GM15510 (cell line): Measurements from ENCODE around the gene APP.

Source experiments
- POLR2A ChIP-seq: IDR thresholded peaks from 3 replicates; pipeline ENCODE4 v1.6.1; 2011; ENCODE audit warnings: borderline replicate concordance; ENCODE audit not compliant: insufficient read length; ENCODE audit errors: extremely low read depth

Gene APP

DNA sequence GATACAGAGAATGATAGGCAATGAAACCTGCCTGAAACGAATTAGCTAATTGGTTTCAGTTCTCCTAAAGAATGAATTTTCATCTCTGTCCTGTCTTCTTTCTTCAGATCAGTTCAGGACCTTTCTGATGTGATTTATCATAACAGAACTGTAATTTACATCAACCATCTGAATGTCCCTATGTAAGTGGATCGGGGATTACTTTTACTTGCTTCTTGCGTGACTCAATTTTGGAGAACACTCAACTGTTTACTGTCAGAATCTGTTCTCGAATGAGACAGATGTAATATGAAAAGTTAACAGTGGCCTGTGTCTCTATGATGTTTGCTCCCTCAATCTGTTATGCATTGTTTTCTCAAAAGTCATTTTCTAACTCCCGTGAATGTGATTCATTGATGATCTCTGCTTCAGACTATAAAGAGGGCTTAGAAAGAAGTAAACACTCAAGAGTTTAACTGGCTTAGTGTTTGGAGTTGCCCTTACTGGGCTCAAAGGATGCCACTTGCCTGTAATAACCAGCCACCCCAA, 324.8 kb downstream of the APP start:
- TF ChIP-seq POLR2A, result no peak

DNA sequence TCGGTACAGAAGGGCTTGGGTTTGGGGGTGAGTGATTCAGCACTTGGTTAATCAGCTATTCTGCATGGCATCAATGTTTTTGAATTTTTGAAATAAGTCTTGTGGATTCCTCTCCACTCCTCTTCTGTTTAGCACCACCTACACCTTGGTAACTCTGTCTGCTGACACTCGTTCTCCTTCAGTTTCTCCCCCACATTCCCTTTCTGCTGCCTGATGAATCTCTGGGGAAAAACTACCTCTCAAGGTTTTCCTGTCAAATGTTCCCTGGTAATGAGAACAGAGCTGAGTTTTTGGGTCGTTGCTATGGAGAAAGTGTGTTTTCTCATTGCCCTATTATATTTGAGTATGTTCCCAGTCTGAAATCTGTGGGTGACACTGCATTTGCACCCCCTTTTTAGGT, 327.6 kb downstream of the APP start:
- no peak for TF ChIP-seq POLR2A

DNA sequence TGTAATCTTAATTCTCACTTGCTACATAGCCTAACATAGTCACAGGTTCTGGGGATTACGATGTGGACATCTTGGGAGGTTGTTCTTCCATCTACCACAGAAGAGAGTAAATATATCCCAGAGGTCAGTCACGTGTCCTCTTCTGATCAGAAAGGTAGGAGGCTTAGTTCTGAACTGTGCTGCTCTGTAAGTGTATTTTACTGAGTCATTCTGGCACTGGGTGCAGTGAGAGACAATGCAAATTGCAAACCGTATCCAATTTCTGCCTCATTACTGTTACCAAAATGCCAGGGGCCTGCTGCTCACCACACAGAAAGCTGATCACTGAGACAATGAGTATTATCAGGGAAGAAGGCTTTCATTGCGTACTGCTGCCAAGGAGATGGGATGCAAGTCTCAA, 331.8 kb downstream of the APP start:
- TF ChIP-seq POLR2A, result no peak

DNA sequence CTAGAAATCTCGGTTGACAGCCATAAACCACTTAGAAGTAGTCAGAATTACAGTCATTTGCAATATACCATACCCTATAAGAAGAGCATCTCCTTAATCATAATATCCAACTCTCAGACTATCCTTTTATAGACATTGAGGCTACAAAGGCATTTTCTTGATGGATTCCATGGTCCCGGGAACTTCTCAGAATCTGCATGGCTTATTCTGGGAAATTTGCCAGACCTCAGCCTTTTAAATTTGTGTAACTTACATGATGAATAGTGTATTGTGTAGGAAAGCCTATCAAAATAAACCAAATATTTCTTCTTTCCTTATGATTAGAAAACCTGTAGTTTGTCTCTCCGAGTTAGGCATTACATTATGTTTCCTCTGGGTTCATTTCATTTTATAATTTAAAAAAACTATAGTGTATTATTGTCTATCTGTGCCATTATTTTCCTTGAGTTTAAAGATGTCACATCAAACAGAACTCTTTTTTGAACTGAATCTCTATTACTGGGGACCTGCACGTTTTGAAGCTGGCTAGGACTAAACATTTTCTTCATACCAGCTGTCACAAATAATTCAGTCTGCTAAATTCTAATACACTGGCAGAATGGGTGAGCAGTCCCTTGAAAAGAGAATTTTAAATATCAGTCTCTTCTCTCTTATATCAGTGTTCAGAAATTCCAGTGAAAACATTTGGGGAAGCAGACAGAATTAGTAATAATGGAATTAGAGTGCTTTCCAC, 332.9 kb downstream of the APP start:
- TF ChIP-seq POLR2A, result no peak

DNA sequence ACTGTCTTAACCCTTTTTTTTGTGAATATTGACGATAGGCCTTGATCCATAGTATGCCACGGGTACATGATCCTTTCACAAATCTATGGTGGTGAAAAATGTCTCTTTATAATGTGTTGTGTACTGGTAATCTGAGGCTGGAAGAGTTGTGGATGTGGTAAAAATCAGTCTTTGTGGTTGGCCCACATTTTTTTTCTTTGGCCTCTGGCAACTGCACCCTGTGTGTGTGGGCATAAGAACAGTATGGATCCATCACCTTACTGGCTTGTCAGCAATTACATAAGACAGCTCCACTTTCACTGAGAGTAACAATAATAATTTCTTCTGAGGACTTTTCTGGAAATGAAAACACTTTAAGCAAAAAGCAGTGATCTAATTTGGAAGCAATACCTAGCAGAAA, 334.2 kb downstream of the APP start:
- no peak for TF ChIP-seq POLR2A

DNA sequence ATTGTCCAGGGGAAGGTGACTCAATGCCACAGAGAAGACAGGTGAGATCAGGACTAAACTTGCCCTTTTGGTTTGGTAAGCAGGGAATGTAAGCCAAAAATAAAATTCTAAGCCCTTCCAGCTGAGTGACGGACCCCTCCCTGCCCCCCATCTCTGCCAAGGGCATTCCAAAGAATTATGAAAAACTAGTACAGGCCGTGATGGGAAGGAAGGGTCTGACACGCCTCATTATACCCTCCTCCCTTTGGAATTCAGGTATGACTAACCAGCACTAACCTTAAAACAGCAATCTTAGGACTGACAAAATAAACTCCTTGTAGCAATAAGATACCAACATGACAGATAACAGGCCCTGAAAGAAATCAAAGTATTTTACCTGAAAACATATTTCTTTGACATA, 336.2 kb downstream of the APP start:
- no peak for TF ChIP-seq POLR2A

DNA sequence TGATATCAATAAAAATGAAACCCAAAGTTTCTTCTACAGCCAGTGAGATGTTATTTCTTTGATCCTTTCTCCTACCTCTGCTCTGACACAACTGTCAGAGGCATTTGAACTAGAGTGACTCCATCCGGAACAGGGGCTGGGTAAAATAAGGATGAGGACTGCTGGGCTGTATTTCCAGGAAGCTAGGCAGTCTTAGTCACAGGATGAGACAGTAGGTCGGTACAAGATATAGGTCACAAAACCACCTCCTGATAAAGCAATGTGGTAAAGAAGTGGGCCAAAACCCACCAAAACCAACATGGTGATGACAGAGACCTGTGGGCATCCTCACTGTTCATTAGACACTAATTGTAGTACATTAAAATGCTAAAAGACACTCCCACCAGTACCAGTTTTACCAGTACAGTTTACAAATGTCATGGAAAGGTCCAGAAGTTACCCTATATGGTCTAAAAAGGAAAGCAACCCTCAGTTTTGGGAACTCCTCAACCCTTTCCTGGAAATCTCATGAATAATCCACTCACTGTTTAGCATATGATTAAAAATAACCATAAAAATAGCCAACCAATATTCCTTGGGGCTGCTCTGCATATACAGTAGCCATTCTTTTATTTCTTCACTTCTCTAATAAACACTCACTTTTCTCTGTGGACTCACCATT, 339.1 kb downstream of the APP start:
- no peak for TF ChIP-seq POLR2A
